Lung (tissue), 5 donors: ENCODE results near the gene HCAR3. TPM values are rescaled to one million over a fixed set of nuclear protein-coding genes. Genes with fewer than 3 reads are reported as not detected.

Experiments used
- polyA plus RNA-seq, 2 donors: library from polyadenylated mRNA; stranded (reverse); fragments of 200-250 nt; gene quantifications; one replicate each; pipeline ENCODE4 v1.2.1, GENCODE V29; 2013
- small RNA-seq: library from RNA; depleted of rRNA; stranded (forward); fragments of <200 nt; gene quantifications from one replicate; pipeline ENCODE3, GENCODE V24; 2014; ENCODE audit warnings: low replicate concordance
- total RNA-seq, 2 donors: library from RNA; depleted of rRNA in 1 of 2; stranded (reverse); fragments of >200 nt in 1 of 2; gene quantifications; one replicate each; pipeline ENCODE4 v1.2.1, GENCODE V29; 2014 to 2021
- donor health status: Bipolar disorder and iron deficiency.
- donor health status: healthy.
- donor health status: DM: yes; HTN: yes; CAD: no.

Gene HCAR3
- total and polyA plus RNA-seq, 4 donors: 0.47 to 52.6 (median 6.4) TPM

Small RNAs within 50 kb of the gene (small RNA-seq; reads per million reads assigned to genes)
- not detected for gene AC026333.2

Other genes starting within 250 kb of the HCAR3 start
- gene ZCCHC8, start 215.9 kb downstream of the HCAR3 start, total RNA-seq: 10 to 100 TPM; 16.7 to 48.1 TPM
- 10 to 100 TPM; 12.8 to 26.9 TPM for gene ZCCHC8, start 215.9 kb downstream of the HCAR3 start, polyA plus RNA-seq
- 100 to 1,000 TPM in 1 of 2 donors, 10 to 100 TPM in 1; 50.2 to 115 TPM for gene RSRC2, start 189.9 kb downstream of the HCAR3 start, total RNA-seq
- gene RSRC2, start 189.9 kb downstream of the HCAR3 start, polyA plus RNA-seq: 10 to 100 TPM; 43.3 to 45.7 TPM
- gene KNTC1, start 189.6 kb downstream of the HCAR3 start, total RNA-seq: 10 to 100 TPM; 11.4 to 34.0 TPM
- 10 to 100 TPM in 1 of 2 donors, 1 to 10 TPM in 1; 4.0 to 10.4 TPM for gene KNTC1, start 189.6 kb downstream of the HCAR3 start, polyA plus RNA-seq
- 1 to 10 TPM; 5.9 to 7.1 TPM for gene HCAR2, start 13.5 kb downstream of the HCAR3 start, total RNA-seq
- gene HCAR2, start 13.5 kb downstream of the HCAR3 start, polyA plus RNA-seq: 10 to 100 TPM in 1 of 2 donors, 1 to 10 TPM in 1; 1.4 to 31.4 TPM
- gene HCAR1, start 14.0 kb upstream of the HCAR3 start, total RNA-seq: 1 to 10 TPM in 1 of 2 donors, under 1 TPM in 1; 0.31 to 2.2 TPM
- gene HCAR1, start 14.0 kb upstream of the HCAR3 start, polyA plus RNA-seq: under 1 TPM; 0.29 to 0.37 TPM
- 10 to 100 TPM; 31.3 to 40.2 TPM for gene DENR, start 36.0 kb upstream of the HCAR3 start, total RNA-seq
- gene DENR, start 36.0 kb upstream of the HCAR3 start, polyA plus RNA-seq: 10 to 100 TPM; 19.5 to 19.9 TPM
- gene CCDC62, start 57.8 kb upstream of the HCAR3 start, total RNA-seq: under 1 TPM; 0.37 to 0.97 TPM
- under 1 TPM; 0.08 to 0.14 TPM for gene CCDC62, start 57.8 kb upstream of the HCAR3 start, polyA plus RNA-seq
- gene HIP1R, start 118.6 kb upstream of the HCAR3 start, total RNA-seq: 10 to 100 TPM; 33.8 to 56.3 TPM
- gene HIP1R, start 118.6 kb upstream of the HCAR3 start, polyA plus RNA-seq: 10 to 100 TPM; 34.5 to 36.3 TPM
- 10 to 100 TPM; 43.1 to 44.1 TPM for gene VPS37B, start 179.3 kb upstream of the HCAR3 start, total RNA-seq
- gene VPS37B, start 179.3 kb upstream of the HCAR3 start, polyA plus RNA-seq: 10 to 100 TPM; 31.0 to 41.5 TPM
- 1 to 10 TPM; 6.7 to 7.5 TPM for gene ABCB9, start 249.7 kb upstream of the HCAR3 start, total RNA-seq
- 1 to 10 TPM; 2.7 to 2.9 TPM for gene ABCB9, start 249.7 kb upstream of the HCAR3 start, polyA plus RNA-seq